HepG2 (cell line): ENCODE measurements around the gene MYLK. TPM values are rescaled to one million over a fixed set of nuclear protein-coding genes. Genes with fewer than 3 reads are reported as not detected.

Experiments
- AHDC1 ChIP-seq: sonication (generic); formaldehyde crosslinking; IDR thresholded peaks from 2 replicates; pipeline ENCODE4 v1.5.1; 2020; ENCODE audit warnings: mild to moderate bottlenecking, missing genetic modification reagents, borderline replicate concordance
- ARID5B ChIP-seq: IDR thresholded peaks from 2 replicates; pipeline ENCODE4 v1.4.0; 2020; ENCODE audit warnings: mild to moderate bottlenecking, missing genetic modification reagents
- ATF7 ChIP-seq, 2 experiments: fragments of 450-650 bp in 1 of 2; sonication (generic) in 1 of 2; formaldehyde crosslinking in 1 of 2; IDR thresholded peaks; 2 replicates each; pipeline versions ENCODE4 v1.4.0 to v1.6.1; 2016 to 2020; ENCODE audit warnings: antibody characterized with exemption in 1 of 2, mild to moderate bottlenecking in 1 of 2, missing genetic modification reagents in 1 of 2
- ELF1 ChIP-seq: sonication (generic); formaldehyde crosslinking; IDR thresholded peaks from 2 replicates; pipeline ENCODE4 v1.4.0; 2020; ENCODE audit warnings: missing genetic modification reagents
- GMEB2 ChIP-seq: IDR thresholded peaks from 2 replicates; pipeline ENCODE4 v1.6.1; 2016; ENCODE audit warnings: missing biosample characterization, missing genetic modification reagents, low read depth
- IRF1 ChIP-seq: sonication (generic); formaldehyde crosslinking; IDR thresholded peaks from 2 replicates; pipeline ENCODE4 v1.4.0; 2020; ENCODE audit warnings: low read depth, mild to moderate bottlenecking, missing genetic modification reagents
- KLF11 ChIP-seq: IDR thresholded peaks from 2 replicates; pipeline ENCODE4 v1.6.1; 2016; ENCODE audit warnings: missing compliant biosample characterization
- MYNN ChIP-seq: sonication (generic); formaldehyde crosslinking; IDR thresholded peaks from 2 replicates; pipeline ENCODE4 v1.4.0; 2020; ENCODE audit warnings: mild to moderate bottlenecking, low read depth, missing genetic modification reagents
- PLSCR1 ChIP-seq: sonication (generic); formaldehyde crosslinking; IDR thresholded peaks from 2 replicates; pipeline ENCODE4 v1.5.0; 2020; ENCODE audit warnings: missing genetic modification reagents, mild to moderate bottlenecking, borderline replicate concordance
- RARA ChIP-seq: IDR thresholded peaks from 2 replicates; pipeline ENCODE4 v1.6.1; 2016; ENCODE audit warnings: missing genetic modification reagents, missing compliant biosample characterization
- SNAPC5 ChIP-seq: sonication (generic); formaldehyde crosslinking; IDR thresholded peaks from 2 replicates; pipeline ENCODE4 v1.8.1; 2023; ENCODE audit warnings: mild to moderate bottlenecking, missing genetic modification reagents, borderline replicate concordance
- STAG1 ChIP-seq: sonication (generic); formaldehyde crosslinking; IDR thresholded peaks from 2 replicates; pipeline ENCODE4 v1.4.0; 2020; ENCODE audit warnings: missing genetic modification reagents
- TRIM24 ChIP-seq: sonication (generic); formaldehyde crosslinking; IDR thresholded peaks from 2 replicates; pipeline ENCODE4 v1.8.0; 2022; ENCODE audit warnings: mild to moderate bottlenecking, missing genetic modification reagents
- ZBTB38 ChIP-seq: sonication (generic); formaldehyde crosslinking; IDR thresholded peaks from 2 replicates; pipeline ENCODE4 v1.5.1; 2020; ENCODE audit warnings: mild to moderate bottlenecking, missing genetic modification reagents
- ZNF232 ChIP-seq: sonication (generic); formaldehyde crosslinking; IDR thresholded peaks from 2 replicates; pipeline ENCODE4 v1.4.0; 2020; ENCODE audit warnings: missing genetic modification reagents, borderline replicate concordance
- ZNF614 ChIP-seq: IDR thresholded peaks from 2 replicates; pipeline ENCODE4 v1.6.1; 2018; ENCODE audit warnings: missing biosample characterization, missing genetic modification reagents, inconsistent platforms, borderline replicate concordance
- ZNF761 ChIP-seq: sonication (generic); formaldehyde crosslinking; conservative IDR thresholded peaks from 2 replicates; pipeline ENCODE4 v1.4.0; 2020; ENCODE audit warnings: mild to moderate bottlenecking, missing genetic modification reagents
- polyA plus RNA-seq, 8 experiments: library from polyadenylated mRNA; depleted of rRNA in 3 of 8; stranded (reverse) in 7 of 8; unstranded in 1 of 8; fragments of >200 nt; fragmentation: Illumina TruSeq in 4 of 8; extraction: Trizol in 4 of 8; gene quantifications; 2 replicates each; pipeline versions ENCODE4 v1.2.1 to v1.2.3, GENCODE V29; 2011 to 2016; ENCODE audit warnings: low read depth in 4 of 8, missing spikeins in 1 of 8, mixed read lengths in 1 of 8; ENCODE audit not compliant: insufficient read depth in 1 of 8
- total RNA-seq, 5 experiments: library from RNA; depleted of rRNA; stranded (reverse); fragments of >200 nt; fragmentation: Illumina TruSeq; extraction: Trizol; gene quantifications; 2 replicates each; pipeline ENCODE4 v1.2.3, GENCODE V29; 2016; ENCODE audit warnings: low read depth in 1 of 5

Gene MYLK
- total and polyA plus RNA-seq, 2 of the 13 experiments (the other 11 are each of a cell fraction or from before 2014, with no cell fraction given) = 10.6 to 34.9 TPM

- no peak for TF ChIP-seq GMEB2 (CRISPR knock-in tag)
- TF ChIP-seq TRIM24 (CRISPR knock-in tag) = no peak
- TF ChIP-seq IRF1 (CRISPR knock-in tag) = no peak
- TF ChIP-seq AHDC1 (CRISPR knock-in tag) = no peak
- no peak for TF ChIP-seq ZNF761 (CRISPR knock-in tag)
- no peak for TF ChIP-seq ZBTB38 (CRISPR knock-in tag)
- TF ChIP-seq SNAPC5 (CRISPR knock-in tag) = no peak
- TF ChIP-seq ELF1 = peak; percentile 49
- no peak for TF ChIP-seq KLF11 (CRISPR knock-in tag)
- peak; percentile 60 for TF ChIP-seq ARID5B
- TF ChIP-seq PLSCR1 = no peak
- no peak for TF ChIP-seq MYNN (CRISPR knock-in tag)
- TF ChIP-seq RARA (CRISPR knock-in tag) = 0 out of 2 replicates have a peak, but pooled peaks have one; percentile 18
- no peak for TF ChIP-seq ZNF232 (CRISPR knock-in tag)
- no peak for TF ChIP-seq ATF7 (IDR thresholded peaks at IDR 0.05)
- no peak for TF ChIP-seq ATF7 (CRISPR knock-in tag; IDR thresholded peaks at IDR 0.05)
- TF ChIP-seq ZNF614 = no peak
- no peak for TF ChIP-seq STAG1 (CRISPR knock-in tag)
Observed at GRCh38 chr3:123653221-123653682, 230.9 kb downstream of the MYLK start (continued).
